PC-9 (cell line): ENCODE data around the gene KLK4. TPM values are rescaled to one million over a fixed set of nuclear protein-coding genes. Genes with fewer than 3 reads are reported as not detected.
A peak's percentile ranks its signal among the peaks of the same experiment; 100 is the strongest.

Experiments
- BruUV-seq: library from RNA; stranded (reverse); fragments of 400-500 nt; replicated peaks from 2 replicates; lab custom pipeline; 2021; lab: Mats Ljungman, UMichigan
- CTCF ChIA-PET: fragments of 300-600 bp; sonication (Branson Sonifier 250); formaldehyde crosslinking; loops from one replicate; lab custom pipeline; 2022; ENCODE audit warnings: antibody characterized with exemption; lab: Charles Lee
- POLR2A ChIA-PET: fragments of 300-600 bp; sonication (Branson Sonifier 250); formaldehyde crosslinking; loops from one replicate; lab custom pipeline; 2022; ENCODE audit warnings: antibody characterized with exemption; ENCODE audit not compliant: unreplicated experiment; lab: Charles Lee
- DNase-seq, 2 experiments: peaks; one replicate each; pipeline versions ENCODE4 v3.0.0 to v3.0.0-alpha.2; 2015 to 2022; ENCODE audit warnings: mixed read lengths in 1 of 2
- H2AFZ ChIP-seq: fragments of 200-600 bp; sonication (generic); 2 replicates; pipeline ENCODE4 v1.8.1; 2017; ENCODE audit warnings: antibody characterized with exemption
- H3F3A ChIP-seq: fragments of 200-600 bp; sonication (generic); 2 replicates; pipeline ENCODE4 v1.8.1; 2017; ENCODE audit warnings: antibody characterized with exemption, mild to moderate bottlenecking, low read depth; ENCODE audit not compliant: insufficient read depth
- H3K27ac ChIP-seq: fragments of 200-600 bp; sonication (generic); 2 replicates; pipeline ENCODE4 v1.6.1; 2016; ENCODE audit warnings: mixed run types
- H3K27me3 ChIP-seq: fragments of 200-600 bp; sonication (generic); 2 replicates; pipeline ENCODE4 v1.6.1; 2016; ENCODE audit warnings: low read depth, mixed run types; ENCODE audit not compliant: insufficient read depth
- H3K36me3 ChIP-seq: fragments of 200-600 bp; sonication (generic); 2 replicates; pipeline ENCODE4 v1.6.1; 2016; ENCODE audit warnings: low read depth, mixed run types
- H3K4me1 ChIP-seq: fragments of 200-600 bp; sonication (generic); replicated peaks from 2 replicates; pipeline ENCODE4 v1.6.1; 2016; ENCODE audit warnings: mixed run types; ENCODE audit not compliant: insufficient read depth
- H3K4me2 ChIP-seq: fragments of 200-600 bp; sonication (generic); 2 replicates; pipeline ENCODE4 v1.6.1; 2017; ENCODE audit warnings: mixed run types
- H3K4me3 ChIP-seq: fragments of 200-600 bp; sonication (generic); 2 replicates; pipeline ENCODE4 v1.6.1; 2016; ENCODE audit warnings: mixed run types
- H3K79me2 ChIP-seq: fragments of 200-600 bp; sonication (generic); 2 replicates; pipeline ENCODE4 v1.6.1; 2017; ENCODE audit warnings: low read depth, mixed run types
- H3K9me2 ChIP-seq: fragments of 200-600 bp; sonication (generic); 2 replicates; pipeline ENCODE4 v1.8.1; 2017; ENCODE audit warnings: mild to moderate bottlenecking; ENCODE audit not compliant: insufficient read depth
- H3K9me3 ChIP-seq: fragments of 200-600 bp; sonication (generic); 2 replicates; pipeline ENCODE4 v1.8.1; 2016; ENCODE audit warnings: low read depth; ENCODE audit not compliant: insufficient read depth
- H4K20me1 ChIP-seq: fragments of 200-600 bp; sonication (generic); 2 replicates; pipeline ENCODE4 v1.8.1; 2017; ENCODE audit not compliant: insufficient read depth
- CTCF ChIP-seq: fragments of 200-600 bp; sonication (generic); conservative IDR thresholded peaks from 2 replicates; pipeline ENCODE4 v1.6.1; 2017; ENCODE audit warnings: mixed run types, antibody characterized with exemption, mild to moderate bottlenecking, moderate library complexity
- EZH2 ChIP-seq: fragments of 200-600 bp; sonication (generic); IDR thresholded peaks from 2 replicates; pipeline ENCODE4 v1.8.0; 2017; ENCODE audit warnings: antibody characterized with exemption, low read depth
- intact Hi-C: fragments of 100-400 bp; cut with micrococcal nuclease; formaldehyde crosslinking; loops from one replicate; pipeline ENCODE4 v1.10.0; 2022; ENCODE audit not compliant: unreplicated experiment
- total RNA-seq: library from RNA; stranded (reverse); gene quantifications from 2 replicates; pipeline ENCODE4 v1.2.3, GENCODE V29; 2021

Gene KLK4
- total RNA-seq, 1 experiment from 2014 or later, result not detected

- no peaks in the 10 kb centered on the region for H3K79me2 ChIP-seq
- CTCF ChIA-PET, result no interaction called here
- H2AFZ ChIP-seq, result no peak within 1 kb of the TSS
- no peak for TF ChIP-seq EZH2
- no peak for TF ChIP-seq CTCF
- BruUV-seq, result no TSS peak
- peaks cover 93% of the 10 kb centered on the region for H3K27me3 ChIP-seq
- POLR2A ChIA-PET, result no interaction called here
- no peaks in the 10 kb centered on the region for H3K9me3 ChIP-seq
- intact Hi-C loops, result no loop called here
- H3K4me2 ChIP-seq, result no peak within 1 kb of the TSS
- no peaks in the 10 kb centered on the region for H3K36me3 ChIP-seq
- H3F3A ChIP-seq, result no peaks in the 10 kb centered on the region
- H3K4me3 ChIP-seq, result no peak within 1 kb of the TSS
- no peaks in the 10 kb centered on the region for H3K9me2 ChIP-seq
- no peaks in the 10 kb centered on the region for H4K20me1 ChIP-seq
- no peaks in the 10 kb centered on the region for H3K4me1 ChIP-seq
- DNase-seq, result no peak
- no peak within 1 kb of the TSS for H3K27ac ChIP-seq
Observed at GRCh38 chr19:50873056-50873455, 38.1 kb downstream of the KLK4 start, which contains the start of gene KLK2. Gene KLK2, plus strand, starts transcription at chr19:50873439. Its CDS starts 35 bp downstream, at chr19:50873474.

- no peaks in the 10 kb centered on the region for H3K4me1 ChIP-seq
- TF ChIP-seq CTCF (peak; percentile 73), EZH2 (no peak)
- H3F3A ChIP-seq, result no peaks in the 10 kb centered on the region
- H3K9me3 ChIP-seq, result no peaks in the 10 kb centered on the region
- H3K27ac ChIP-seq, result no peak overlapping the region
- H3K4me2 ChIP-seq, result peak overlapping the region; percentile 65
- peak overlapping the region; percentile 47 for H3K4me3 ChIP-seq
- peak in 1 of 2 experiments; percentile 41 for DNase-seq
- ChIA-PET POLR2A (no interaction called here), CTCF (no interaction called here)
- H3K79me2 ChIP-seq, result no peaks in the 10 kb centered on the region
- no peaks in the 10 kb centered on the region for H3K36me3 ChIP-seq
- H3K9me2 ChIP-seq, result no peaks in the 10 kb centered on the region
- H4K20me1 ChIP-seq, result no peaks in the 10 kb centered on the region
- H3K27me3 ChIP-seq, result peaks cover 98% of the 10 kb centered on the region
- peak overlapping the region; percentile 80 for H2AFZ ChIP-seq
- intact Hi-C loops, result no loop called here
- BruUV-seq, result no TSS peak
Observed at GRCh38 chr19:50870417-50871089, 40.6 kb downstream of the KLK4 start.

- Histone ChIP-seq H3K4me3 (no peak overlapping the region), H3K9me2 (no peaks in the 10 kb centered on the region), H2AFZ (peak overlapping the region; percentile 80), H4K20me1 (no peaks in the 10 kb centered on the region), H3K27ac (no peak overlapping the region), H3K4me1 (no peaks in the 10 kb centered on the region), H3K27me3 (peaks cover 95% of the 10 kb centered on the region), H3K79me2 (no peaks in the 10 kb centered on the region), H3K9me3 (no peaks in the 10 kb centered on the region), H3K36me3 (no peaks in the 10 kb centered on the region), H3F3A (no peaks in the 10 kb centered on the region), H3K4me2 (no peak overlapping the region)
- BruUV-seq, result no TSS peak
- TF ChIP-seq EZH2, result no peak
- no peak for TF ChIP-seq CTCF
- ChIA-PET CTCF (no interaction called here), POLR2A (no interaction called here)
- no peak for DNase-seq
- intact Hi-C loops, result no loop called here
Observed at GRCh38 chr19:50869479-50869878, 41.7 kb downstream of the KLK4 start.
